OCI-LY1 (cell line): ENCODE data around the gene DUOX1.

Source experiments
- EZH2 ChIP-seq: fragments of 200-600 bp; sonication (generic), shearing (Covaris generic); IDR thresholded peaks from 2 replicates; pipeline ENCODE4 v1.8.0; 2017; ENCODE audit warnings: borderline replicate concordance, mixed run types, mild to moderate bottlenecking, antibody characterized with exemption, low read length, moderate library complexity, mixed read lengths
- TF ChIP-seq, protein P1 (sequence below): fragments of 200-600 bp; sonication (generic), shearing (Covaris generic); IDR thresholded peaks from 2 replicates; pipeline ENCODE4 v1.5.1; 2017; ENCODE audit warnings: mild to moderate bottlenecking, antibody characterized with exemption, low read length, moderate library complexity, mixed read lengths

DNA sequence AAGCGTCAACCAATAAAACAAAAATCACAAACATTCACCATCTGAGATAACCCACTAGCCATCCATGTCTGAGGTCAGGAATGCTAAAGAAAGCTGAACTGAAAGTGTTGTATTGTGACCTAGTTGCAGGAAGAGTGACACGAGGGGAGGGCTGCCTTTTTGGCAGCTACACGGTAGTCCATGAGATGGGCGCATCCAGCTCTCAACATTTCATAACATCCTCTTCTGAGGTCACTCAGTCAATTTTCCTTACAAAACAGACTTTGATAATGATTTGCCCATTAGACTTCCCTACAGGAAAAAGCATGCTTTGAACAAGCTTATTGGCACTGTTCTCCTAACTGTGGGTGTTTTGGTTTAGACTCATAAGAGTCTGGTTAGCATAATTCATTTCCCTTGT lies 73.4 kb downstream of the DUOX1 start:
- TF ChIP-seq, protein P1, sequence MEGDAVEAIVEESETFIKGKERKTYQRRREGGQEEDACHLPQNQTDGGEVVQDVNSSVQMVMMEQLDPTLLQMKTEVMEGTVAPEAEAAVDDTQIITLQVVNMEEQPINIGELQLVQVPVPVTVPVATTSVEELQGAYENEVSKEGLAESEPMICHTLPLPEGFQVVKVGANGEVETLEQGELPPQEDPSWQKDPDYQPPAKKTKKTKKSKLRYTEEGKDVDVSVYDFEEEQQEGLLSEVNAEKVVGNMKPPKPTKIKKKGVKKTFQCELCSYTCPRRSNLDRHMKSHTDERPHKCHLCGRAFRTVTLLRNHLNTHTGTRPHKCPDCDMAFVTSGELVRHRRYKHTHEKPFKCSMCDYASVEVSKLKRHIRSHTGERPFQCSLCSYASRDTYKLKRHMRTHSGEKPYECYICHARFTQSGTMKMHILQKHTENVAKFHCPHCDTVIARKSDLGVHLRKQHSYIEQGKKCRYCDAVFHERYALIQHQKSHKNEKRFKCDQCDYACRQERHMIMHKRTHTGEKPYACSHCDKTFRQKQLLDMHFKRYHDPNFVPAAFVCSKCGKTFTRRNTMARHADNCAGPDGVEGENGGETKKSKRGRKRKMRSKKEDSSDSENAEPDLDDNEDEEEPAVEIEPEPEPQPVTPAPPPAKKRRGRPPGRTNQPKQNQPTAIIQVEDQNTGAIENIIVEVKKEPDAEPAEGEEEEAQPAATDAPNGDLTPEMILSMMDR: no peak
- TF ChIP-seq EZH2: no peak
